ENCODE results near the gene CRYBB2. TPM values are rescaled to one million over a fixed set of nuclear protein-coding genes. Genes with fewer than 3 reads are reported as not detected.
A peak's percentile ranks its signal among the peaks of the same experiment; 100 is the strongest.

Gene CRYBB2, protein sequence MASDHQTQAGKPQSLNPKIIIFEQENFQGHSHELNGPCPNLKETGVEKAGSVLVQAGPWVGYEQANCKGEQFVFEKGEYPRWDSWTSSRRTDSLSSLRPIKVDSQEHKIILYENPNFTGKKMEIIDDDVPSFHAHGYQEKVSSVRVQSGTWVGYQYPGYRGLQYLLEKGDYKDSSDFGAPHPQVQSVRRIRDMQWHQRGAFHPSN
- total RNA-seq, result 1 to 10 TPM in 1 of 4 donors, not detected in 3; 1.5 TPM

DNA sequence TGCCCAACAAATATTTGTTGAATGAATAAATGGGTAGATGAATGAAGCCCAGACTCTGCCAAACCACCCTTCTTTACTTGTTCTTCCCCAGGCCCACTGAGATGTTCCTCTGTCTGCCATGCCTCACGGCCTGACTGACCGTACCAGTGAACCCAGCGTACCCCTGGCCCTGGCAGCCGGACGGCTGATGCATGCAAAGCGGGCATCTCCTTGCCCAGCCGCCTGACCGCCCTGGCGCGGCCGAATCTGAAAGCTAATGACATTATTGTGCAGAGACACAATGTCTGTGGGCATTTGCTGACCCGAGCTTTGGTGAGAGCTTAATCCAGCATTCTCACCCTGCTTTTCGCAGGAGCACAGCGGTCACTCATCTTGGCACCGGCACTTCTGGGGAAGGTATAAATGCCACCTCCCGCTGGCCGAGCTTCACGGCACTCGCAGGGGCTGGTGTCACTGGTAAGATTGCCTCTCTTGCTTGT lies at the start of gene CRYBB2:
Gene CRYBB2 (plus strand): TSS at position 429 of the 479 bp plus-strand sequence. CDS start 1,791 bp downstream, outside the sequence.
- TF ChIP-seq, protein P1, sequence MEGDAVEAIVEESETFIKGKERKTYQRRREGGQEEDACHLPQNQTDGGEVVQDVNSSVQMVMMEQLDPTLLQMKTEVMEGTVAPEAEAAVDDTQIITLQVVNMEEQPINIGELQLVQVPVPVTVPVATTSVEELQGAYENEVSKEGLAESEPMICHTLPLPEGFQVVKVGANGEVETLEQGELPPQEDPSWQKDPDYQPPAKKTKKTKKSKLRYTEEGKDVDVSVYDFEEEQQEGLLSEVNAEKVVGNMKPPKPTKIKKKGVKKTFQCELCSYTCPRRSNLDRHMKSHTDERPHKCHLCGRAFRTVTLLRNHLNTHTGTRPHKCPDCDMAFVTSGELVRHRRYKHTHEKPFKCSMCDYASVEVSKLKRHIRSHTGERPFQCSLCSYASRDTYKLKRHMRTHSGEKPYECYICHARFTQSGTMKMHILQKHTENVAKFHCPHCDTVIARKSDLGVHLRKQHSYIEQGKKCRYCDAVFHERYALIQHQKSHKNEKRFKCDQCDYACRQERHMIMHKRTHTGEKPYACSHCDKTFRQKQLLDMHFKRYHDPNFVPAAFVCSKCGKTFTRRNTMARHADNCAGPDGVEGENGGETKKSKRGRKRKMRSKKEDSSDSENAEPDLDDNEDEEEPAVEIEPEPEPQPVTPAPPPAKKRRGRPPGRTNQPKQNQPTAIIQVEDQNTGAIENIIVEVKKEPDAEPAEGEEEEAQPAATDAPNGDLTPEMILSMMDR (IDR thresholded peaks at IDR 0.05), result no peak
- no peak for TF ChIP-seq POLR2A (IDR thresholded peaks at IDR 0.05)

DNA sequence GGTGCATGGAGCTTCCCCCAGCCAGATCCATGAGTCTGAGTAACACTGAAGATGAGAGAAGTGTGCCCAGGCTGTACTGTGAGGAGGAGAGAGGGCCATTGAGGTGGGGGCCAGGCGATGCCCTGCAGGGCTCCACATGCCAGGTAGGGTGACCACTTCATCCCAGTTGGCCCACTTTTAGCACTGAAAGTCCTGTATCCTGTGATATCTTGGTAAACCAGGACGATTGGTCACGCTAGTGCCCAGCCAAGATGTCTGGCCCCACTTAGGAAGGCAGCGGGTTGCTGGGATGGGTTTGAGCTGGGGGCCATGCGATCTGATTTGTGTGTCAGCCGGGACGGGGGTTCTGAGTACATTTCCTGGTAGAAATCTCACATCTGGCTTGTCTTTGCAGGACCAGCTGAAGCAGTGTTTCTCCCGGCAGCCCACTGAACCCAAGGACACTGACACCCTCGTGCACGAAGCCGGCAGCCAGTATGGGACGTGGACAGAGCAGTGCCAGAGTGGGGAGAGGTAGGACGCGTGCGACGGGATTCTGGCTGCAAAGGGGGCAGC lies 48.9 kb upstream of the CRYBB2 start:
- intact Hi-C loops (cut with DNase I; ENCODE audit: low total_unique reads), result no loop called here
- DNase-seq (ENCODE audit: low spot score in 2 of 2), result peak in 1 of 2 donors; percentile 82
- WGBS, 2 donors, result 83 to 91% methylated on average over 16 of the region's 16 CpGs
- no peak for TF ChIP-seq POLR2A (IDR thresholded peaks at IDR 0.05)
- TF ChIP-seq, protein P1 (IDR thresholded peaks at IDR 0.05), result no peak
- no peak overlapping the region for H3K4me3 ChIP-seq (ENCODE audit: low read depth, poor library complexity, severe bottlenecking)

More for the DNA sequence above, at the start of gene CRYBB2:
- WGBS, 2 donors, result 83 to 89% methylated on average over 19 of the region's 19 CpGs
- DNase-seq (ENCODE audit: low spot score in 2 of 2), result no peak
- intact Hi-C loops (cut with DNase I; ENCODE audit: low total_unique reads), result no loop called here
- H3K4me3 ChIP-seq (ENCODE audit: low read depth, poor library complexity, severe bottlenecking), result no peak within 1 kb of the TSS

DNA sequence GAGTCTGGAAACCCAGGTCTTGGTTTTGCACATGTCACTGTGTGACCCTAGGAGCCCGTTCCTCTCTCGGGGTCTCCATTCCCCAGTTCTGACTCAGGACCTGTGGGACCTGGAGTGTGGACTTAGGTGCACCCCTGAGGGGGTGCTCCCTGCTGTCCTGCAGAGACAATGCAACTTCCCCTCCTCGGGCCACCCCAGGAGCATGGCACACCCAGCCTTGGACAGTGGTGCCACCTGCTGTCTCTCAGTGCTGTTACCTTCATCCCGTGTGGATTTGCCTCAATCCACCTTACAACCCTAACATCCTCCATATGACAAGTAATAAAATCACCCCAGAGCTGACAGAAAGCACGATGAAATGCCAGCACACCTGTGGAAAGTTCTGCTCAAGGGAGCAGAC lies 47.3 kb upstream of the CRYBB2 start:
- WGBS, 2 donors, result 46 to 54% methylated on average over 5 of the region's 5 CpGs
- DNase-seq (ENCODE audit: low spot score in 2 of 2), result no peak
- H3K4me3 ChIP-seq (ENCODE audit: low read depth, poor library complexity, severe bottlenecking), result no peak overlapping the region
- intact Hi-C loops (cut with DNase I; ENCODE audit: low total_unique reads), result no loop called here
- no peak for TF ChIP-seq POLR2A (IDR thresholded peaks at IDR 0.05)
- TF ChIP-seq, protein P1 (IDR thresholded peaks at IDR 0.05), result no peak

DNA sequence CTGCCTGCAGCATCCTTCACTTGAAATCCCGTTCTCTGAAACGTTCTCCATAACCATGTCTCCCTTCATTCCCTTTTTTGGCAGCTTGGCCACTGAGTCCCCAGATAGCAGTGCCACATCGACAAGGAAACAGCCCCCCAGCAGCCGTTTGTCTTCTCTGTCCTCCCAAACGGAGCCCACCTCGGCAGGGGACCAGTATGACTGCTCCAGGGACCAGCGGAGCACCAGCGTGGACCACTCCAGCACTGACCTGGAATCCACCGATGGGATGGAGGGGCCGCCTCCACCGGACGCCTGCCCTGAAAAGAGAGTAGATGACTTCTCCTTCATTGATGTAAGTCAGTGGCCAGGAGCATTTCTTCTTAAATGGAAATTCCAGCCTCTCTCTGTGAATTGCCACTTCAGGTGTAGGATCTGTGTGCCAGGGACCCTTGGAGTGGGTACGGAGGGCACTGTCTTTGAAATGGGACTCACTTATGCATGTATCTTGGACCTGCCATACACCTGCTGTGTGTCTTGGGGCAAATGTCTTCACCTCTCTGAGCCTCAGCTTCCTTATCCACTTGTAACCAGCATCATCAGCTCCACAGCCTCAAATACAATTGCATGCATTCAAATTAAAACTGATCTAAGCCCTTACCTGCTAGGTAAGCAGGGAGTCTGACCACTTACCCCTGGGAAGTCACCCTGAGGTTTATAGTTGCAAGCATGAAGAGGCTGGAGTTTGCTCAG lies 45.1 kb upstream of the CRYBB2 start:
- no peak for DNase-seq (ENCODE audit: low spot score in 2 of 2)
- intact Hi-C loops (cut with DNase I; ENCODE audit: low total_unique reads), result loop anchor here (2.0 kb wide), 1 partner anchor 66 kb away; no protein-coding TSS in a partner anchor
- WGBS, 2 donors, result 86 to 87% methylated on average over 11 to 13 of the region's 13 CpGs
- no peak for TF ChIP-seq POLR2A (IDR thresholded peaks at IDR 0.05)
- TF ChIP-seq, protein P1 (IDR thresholded peaks at IDR 0.05), result no peak
- no peak overlapping the region for H3K4me3 ChIP-seq (ENCODE audit: low read depth, poor library complexity, severe bottlenecking)

DNA sequence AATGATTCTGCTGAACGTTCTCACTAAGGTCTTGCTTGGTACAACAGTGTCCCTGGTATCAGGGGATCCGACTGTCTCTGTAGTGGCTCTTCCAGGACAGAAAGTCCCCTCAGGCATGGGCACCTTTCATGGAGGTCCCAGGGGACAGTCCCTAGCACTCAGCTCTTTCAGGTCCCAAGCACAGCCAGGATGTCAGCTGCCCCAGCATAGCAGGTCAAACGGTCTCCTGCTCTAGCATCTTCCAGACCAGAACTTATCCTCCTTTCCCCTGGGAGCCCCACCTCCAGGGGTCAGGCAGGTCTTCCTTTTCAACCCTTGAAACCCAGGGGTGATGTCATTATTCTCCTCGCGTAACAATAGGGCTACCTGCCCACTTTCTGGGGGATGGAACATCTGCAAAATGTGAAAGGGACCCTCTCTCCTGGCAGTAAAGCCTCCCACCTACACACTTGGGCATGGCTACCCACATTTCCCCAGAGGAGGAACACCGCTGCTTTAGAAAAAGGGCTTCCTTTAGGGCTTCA lies 44.5 kb upstream of the CRYBB2 start:
- intact Hi-C loops (cut with DNase I; ENCODE audit: low total_unique reads), result loop anchor here (2.0 kb wide), 1 partner anchor 66 kb away; no protein-coding TSS in a partner anchor
- TF ChIP-seq, protein P1 (IDR thresholded peaks at IDR 0.05), result no peak
- no peak for TF ChIP-seq POLR2A (IDR thresholded peaks at IDR 0.05)
- WGBS, 2 donors, result 76 to 77% methylated on average over 6 of the region's 6 CpGs
- H3K4me3 ChIP-seq (ENCODE audit: low read depth, poor library complexity, severe bottlenecking), result no peak overlapping the region
- no peak for DNase-seq (ENCODE audit: low spot score in 2 of 2)

All from lower leg skin (tissue), 4 donors.